ENCODE measurements around the gene LHX6.

DNA sequence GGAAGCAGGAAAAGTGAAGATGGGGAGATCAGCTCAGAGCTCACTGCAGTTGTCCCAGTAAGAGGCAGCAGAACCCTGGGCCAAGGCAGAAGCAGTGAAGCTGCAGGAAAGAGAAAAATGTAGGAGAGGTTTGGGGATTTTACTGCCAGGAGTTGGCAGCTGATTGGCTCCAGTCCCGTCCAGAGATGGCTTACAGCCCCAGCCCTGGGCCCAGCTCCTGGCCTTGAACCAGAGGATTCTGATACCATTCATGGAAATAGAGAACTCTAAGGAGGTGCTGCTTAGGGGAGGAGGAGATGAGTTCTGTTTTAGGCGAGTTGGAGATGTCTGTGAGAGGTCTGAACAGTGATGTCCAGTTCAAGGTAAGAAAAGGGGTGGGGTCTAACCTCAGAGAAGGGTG, 64.5 kb downstream of the LHX6 start:
- no peak for TF ChIP-seq POLR2AphosphoS5 (IDR thresholded peaks at IDR 0.05)
- TF ChIP-seq, protein P1, sequence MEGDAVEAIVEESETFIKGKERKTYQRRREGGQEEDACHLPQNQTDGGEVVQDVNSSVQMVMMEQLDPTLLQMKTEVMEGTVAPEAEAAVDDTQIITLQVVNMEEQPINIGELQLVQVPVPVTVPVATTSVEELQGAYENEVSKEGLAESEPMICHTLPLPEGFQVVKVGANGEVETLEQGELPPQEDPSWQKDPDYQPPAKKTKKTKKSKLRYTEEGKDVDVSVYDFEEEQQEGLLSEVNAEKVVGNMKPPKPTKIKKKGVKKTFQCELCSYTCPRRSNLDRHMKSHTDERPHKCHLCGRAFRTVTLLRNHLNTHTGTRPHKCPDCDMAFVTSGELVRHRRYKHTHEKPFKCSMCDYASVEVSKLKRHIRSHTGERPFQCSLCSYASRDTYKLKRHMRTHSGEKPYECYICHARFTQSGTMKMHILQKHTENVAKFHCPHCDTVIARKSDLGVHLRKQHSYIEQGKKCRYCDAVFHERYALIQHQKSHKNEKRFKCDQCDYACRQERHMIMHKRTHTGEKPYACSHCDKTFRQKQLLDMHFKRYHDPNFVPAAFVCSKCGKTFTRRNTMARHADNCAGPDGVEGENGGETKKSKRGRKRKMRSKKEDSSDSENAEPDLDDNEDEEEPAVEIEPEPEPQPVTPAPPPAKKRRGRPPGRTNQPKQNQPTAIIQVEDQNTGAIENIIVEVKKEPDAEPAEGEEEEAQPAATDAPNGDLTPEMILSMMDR (IDR thresholded peaks at IDR 0.05 in 8 of 11, conservative IDR thresholded peaks at IDR 0.05 in 3 of 11): no peak
